ENCODE data around the gene SYT12. TPM values are rescaled to one million over a fixed set of nuclear protein-coding genes. Genes with fewer than 3 reads are reported as not detected.

The SYT12 gene
- total and polyA plus RNA-seq, 9 of the 15 experiments (the other 6 are each of a cell fraction or from before 2014, with no cell fraction given): 0.03 to 0.11 (median 0.03) TPM; not detected in 4

- TF ChIP-seq, protein P1, sequence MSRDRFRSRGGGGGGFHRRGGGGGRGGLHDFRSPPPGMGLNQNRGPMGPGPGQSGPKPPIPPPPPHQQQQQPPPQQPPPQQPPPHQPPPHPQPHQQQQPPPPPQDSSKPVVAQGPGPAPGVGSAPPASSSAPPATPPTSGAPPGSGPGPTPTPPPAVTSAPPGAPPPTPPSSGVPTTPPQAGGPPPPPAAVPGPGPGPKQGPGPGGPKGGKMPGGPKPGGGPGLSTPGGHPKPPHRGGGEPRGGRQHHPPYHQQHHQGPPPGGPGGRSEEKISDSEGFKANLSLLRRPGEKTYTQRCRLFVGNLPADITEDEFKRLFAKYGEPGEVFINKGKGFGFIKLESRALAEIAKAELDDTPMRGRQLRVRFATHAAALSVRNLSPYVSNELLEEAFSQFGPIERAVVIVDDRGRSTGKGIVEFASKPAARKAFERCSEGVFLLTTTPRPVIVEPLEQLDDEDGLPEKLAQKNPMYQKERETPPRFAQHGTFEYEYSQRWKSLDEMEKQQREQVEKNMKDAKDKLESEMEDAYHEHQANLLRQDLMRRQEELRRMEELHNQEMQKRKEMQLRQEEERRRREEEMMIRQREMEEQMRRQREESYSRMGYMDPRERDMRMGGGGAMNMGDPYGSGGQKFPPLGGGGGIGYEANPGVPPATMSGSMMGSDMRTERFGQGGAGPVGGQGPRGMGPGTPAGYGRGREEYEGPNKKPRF (IDR thresholded peaks at IDR 0.05; ENCODE audit: low read depth, low read length): no peak
- TF ChIP-seq CBX2 (IDR thresholded peaks at IDR 0.05; ENCODE audit: insufficient read depth, low read length, poor library complexity, severe bottlenecking): no peak
- TF ChIP-seq, protein P2, sequence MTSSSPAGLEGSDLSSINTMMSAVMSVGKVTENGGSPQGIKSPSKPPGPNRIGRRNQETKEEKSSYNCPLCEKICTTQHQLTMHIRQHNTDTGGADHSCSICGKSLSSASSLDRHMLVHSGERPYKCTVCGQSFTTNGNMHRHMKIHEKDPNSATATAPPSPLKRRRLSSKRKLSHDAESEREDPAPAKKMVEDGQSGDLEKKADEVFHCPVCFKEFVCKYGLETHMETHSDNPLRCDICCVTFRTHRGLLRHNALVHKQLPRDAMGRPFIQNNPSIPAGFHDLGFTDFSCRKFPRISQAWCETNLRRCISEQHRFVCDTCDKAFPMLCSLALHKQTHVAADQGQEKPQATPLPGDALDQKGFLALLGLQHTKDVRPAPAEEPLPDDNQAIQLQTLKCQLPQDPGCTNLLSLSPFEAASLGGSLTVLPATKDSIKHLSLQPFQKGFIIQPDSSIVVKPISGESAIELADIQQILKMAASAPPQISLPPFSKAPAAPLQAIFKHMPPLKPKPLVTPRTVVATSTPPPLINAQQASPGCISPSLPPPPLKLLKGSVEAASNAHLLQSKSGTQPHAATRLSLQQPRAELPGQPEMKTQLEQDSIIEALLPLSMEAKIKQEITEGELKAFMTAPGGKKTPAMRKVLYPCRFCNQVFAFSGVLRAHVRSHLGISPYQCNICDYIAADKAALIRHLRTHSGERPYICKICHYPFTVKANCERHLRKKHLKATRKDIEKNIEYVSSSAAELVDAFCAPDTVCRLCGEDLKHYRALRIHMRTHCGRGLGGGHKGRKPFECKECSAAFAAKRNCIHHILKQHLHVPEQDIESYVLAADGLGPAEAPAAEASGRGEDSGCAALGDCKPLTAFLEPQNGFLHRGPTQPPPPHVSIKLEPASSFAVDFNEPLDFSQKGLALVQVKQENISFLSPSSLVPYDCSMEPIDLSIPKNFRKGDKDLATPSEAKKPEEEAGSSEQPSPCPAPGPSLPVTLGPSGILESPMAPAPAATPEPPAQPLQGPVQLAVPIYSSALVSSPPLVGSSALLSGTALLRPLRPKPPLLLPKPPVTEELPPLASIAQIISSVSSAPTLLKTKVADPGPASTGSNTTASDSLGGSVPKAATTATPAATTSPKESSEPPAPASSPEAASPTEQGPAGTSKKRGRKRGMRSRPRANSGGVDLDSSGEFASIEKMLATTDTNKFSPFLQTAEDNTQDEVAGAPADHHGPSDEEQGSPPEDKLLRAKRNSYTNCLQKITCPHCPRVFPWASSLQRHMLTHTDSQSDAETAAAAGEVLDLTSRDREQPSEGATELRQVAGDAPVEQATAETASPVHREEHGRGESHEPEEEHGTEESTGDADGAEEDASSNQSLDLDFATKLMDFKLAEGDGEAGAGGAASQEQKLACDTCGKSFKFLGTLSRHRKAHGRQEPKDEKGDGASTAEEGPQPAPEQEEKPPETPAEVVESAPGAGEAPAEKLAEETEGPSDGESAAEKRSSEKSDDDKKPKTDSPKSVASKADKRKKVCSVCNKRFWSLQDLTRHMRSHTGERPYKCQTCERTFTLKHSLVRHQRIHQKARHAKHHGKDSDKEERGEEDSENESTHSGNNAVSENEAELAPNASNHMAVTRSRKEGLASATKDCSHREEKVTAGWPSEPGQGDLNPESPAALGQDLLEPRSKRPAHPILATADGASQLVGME (CRISPR knock-in tag; IDR thresholded peaks at IDR 0.05): no peak
- TF ChIP-seq NCOA2 (IDR thresholded peaks at IDR 0.05; ENCODE audit: partially characterized antibody in 2 of 2): no peak
- TF ChIP-seq, protein P3, sequence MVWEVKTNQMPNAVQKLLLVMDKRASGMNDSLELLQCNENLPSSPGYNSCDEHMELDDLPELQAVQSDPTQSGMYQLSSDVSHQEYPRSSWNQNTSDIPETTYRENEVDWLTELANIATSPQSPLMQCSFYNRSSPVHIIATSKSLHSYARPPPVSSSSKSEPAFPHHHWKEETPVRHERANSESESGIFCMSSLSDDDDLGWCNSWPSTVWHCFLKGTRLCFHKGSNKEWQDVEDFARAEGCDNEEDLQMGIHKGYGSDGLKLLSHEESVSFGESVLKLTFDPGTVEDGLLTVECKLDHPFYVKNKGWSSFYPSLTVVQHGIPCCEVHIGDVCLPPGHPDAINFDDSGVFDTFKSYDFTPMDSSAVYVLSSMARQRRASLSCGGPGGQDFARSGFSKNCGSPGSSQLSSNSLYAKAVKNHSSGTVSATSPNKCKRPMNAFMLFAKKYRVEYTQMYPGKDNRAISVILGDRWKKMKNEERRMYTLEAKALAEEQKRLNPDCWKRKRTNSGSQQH (CRISPR knock-in tag; IDR thresholded peaks at IDR 0.05): no peak
- peak in 1 of 2 experiments; percentile 42; a peak in 1 of 4 replicates for TF ChIP-seq RCOR1 (IDR thresholded peaks at IDR 0.05; ENCODE audit: borderline replicate concordance in 1 of 2, low read depth in 2 of 2, low read length in 2 of 2)
- no peak for TF ChIP-seq SMARCA5 (IDR thresholded peaks at IDR 0.05)
- TF ChIP-seq PYGO2 (tag; IDR thresholded peaks at IDR 0.05): no peak
- no peak for TF ChIP-seq TCF3 (CRISPR knock-in tag; IDR thresholded peaks at IDR 0.05)
- TF ChIP-seq MYNN (IDR thresholded peaks at IDR 0.05): no peak
- no peak for TF ChIP-seq MYNN (CRISPR knock-in tag; IDR thresholded peaks at IDR 0.05)
- no peak for TF ChIP-seq MEF2D (tag; conservative IDR thresholded peaks at IDR 0.05; ENCODE audit: low read depth)
- peak; percentile 46 to 66; a peak in 2 of 4 replicates for TF ChIP-seq KDM1A (IDR thresholded peaks at IDR 0.05)
- TF ChIP-seq, protein P4, sequence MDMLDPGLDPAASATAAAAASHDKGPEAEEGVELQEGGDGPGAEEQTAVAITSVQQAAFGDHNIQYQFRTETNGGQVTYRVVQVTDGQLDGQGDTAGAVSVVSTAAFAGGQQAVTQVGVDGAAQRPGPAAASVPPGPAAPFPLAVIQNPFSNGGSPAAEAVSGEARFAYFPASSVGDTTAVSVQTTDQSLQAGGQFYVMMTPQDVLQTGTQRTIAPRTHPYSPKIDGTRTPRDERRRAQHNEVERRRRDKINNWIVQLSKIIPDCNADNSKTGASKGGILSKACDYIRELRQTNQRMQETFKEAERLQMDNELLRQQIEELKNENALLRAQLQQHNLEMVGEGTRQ (CRISPR knock-in tag; IDR thresholded peaks at IDR 0.05): no peak
These were observed 21.6 kb upstream of the SYT12 start (continued) for GRCh38 chr11:67001332-67001731.

Data from K562 (cell line).